GM08714 (cell line): ENCODE results near the gene TRIM54.
A peak's percentile ranks its signal among the peaks of the same experiment; 100 is the strongest.
"Not testable (repeated sequence)": the region's sequence is repeated elsewhere in the genome, so short reads cannot be mapped to it uniquely, and the experiment has no call there.

ENCODE experiments used
- H3K4me3 ChIP-seq: fragments of 200-500 bp; sonication (Bioruptor generic); 2 replicates; pipeline ENCODE4 v1.5.1; 2014; ENCODE audit warnings: mild to moderate bottlenecking, low read length, inconsistent platforms
- ZNF274 ChIP-seq: IDR thresholded peaks from 2 replicates; pipeline ENCODE4 v1.6.1; 2012; ENCODE audit warnings: mild to moderate bottlenecking, low read depth, low read length

Gene TRIM54

GRCh38 chr2:27307545-27308358 lies 25.5 kb downstream of the TRIM54 start:
- no peak overlapping the region for H3K4me3 ChIP-seq

GRCh38 chr2:27308359-27308881 lies 26.2 kb downstream of the TRIM54 start, which contains the start of gene UCN:
Gene UCN, minus strand, starts transcription at chr2:27308445. Its CDS starts 550 bp downstream, at chr2:27307895.
- H3K4me3 ChIP-seq = no peak within 1 kb of the TSS
- TF ChIP-seq ZNF274 = no peak

More at GRCh38 chr2:27307545-27308358, 25.5 kb downstream of the TRIM54 start:
- TF ChIP-seq ZNF274 = no peak

GRCh38 chr2:27309651-27310050 lies 27.4 kb downstream of the TRIM54 start:
- no peak for TF ChIP-seq ZNF274
- no peak overlapping the region for H3K4me3 ChIP-seq

GRCh38 chr2:27312152-27312551 lies 29.9 kb downstream of the TRIM54 start:
- TF ChIP-seq ZNF274 = no peak

GRCh38 chr2:27313882-27314645 lies 31.8 kb downstream of the TRIM54 start:
- no peak overlapping the region for H3K4me3 ChIP-seq
- TF ChIP-seq ZNF274 = no peak

More at GRCh38 chr2:27312152-27312551, 29.9 kb downstream of the TRIM54 start:
- H3K4me3 ChIP-seq = no peak overlapping the region

GRCh38 chr2:27314709-27315108 lies 32.5 kb downstream of the TRIM54 start:
- TF ChIP-seq ZNF274 = no peak
- H3K4me3 ChIP-seq = no peak overlapping the region

GRCh38 chr2:27315122-27315521 lies 32.9 kb downstream of the TRIM54 start:
- TF ChIP-seq ZNF274 = no peak
- no peak overlapping the region for H3K4me3 ChIP-seq

- H3K4me3 ChIP-seq = no peak overlapping the region
- TF ChIP-seq ZNF274 = no peak
Observed at GRCh38 chr2:27316655-27317412, 34.6 kb downstream of the TRIM54 start.

- not testable (repeated sequence) for H3K4me3 ChIP-seq
Observed at GRCh38 chr2:27319839-27320238, 37.6 kb downstream of the TRIM54 start.

- no peak overlapping the region for H3K4me3 ChIP-seq
Observed at GRCh38 chr2:27320958-27321543, 38.8 kb downstream of the TRIM54 start.

GRCh38 chr2:27322301-27322765 lies 40.1 kb downstream of the TRIM54 start:
- no peak for TF ChIP-seq ZNF274
- peak overlapping the region; percentile 81 for H3K4me3 ChIP-seq

More at GRCh38 chr2:27320958-27321543, 38.8 kb downstream of the TRIM54 start:
- TF ChIP-seq ZNF274 = no peak

GRCh38 chr2:27322766-27323595 lies 40.8 kb downstream of the TRIM54 start, which contains the start of gene MPV17:
Gene MPV17, minus strand, starts transcription at chr2:27323097. Its CDS starts 580 bp downstream, at chr2:27322517.
- H3K4me3 ChIP-seq = peak within 1 kb of the TSS; percentile 81

More at GRCh38 chr2:27322766-27323595, 40.8 kb downstream of the TRIM54 start, which contains the start of gene MPV17:
- TF ChIP-seq ZNF274 = no peak
